GM23338 (cell line): ENCODE measurements around the gene SFI1. TPM values are rescaled to one million over a fixed set of nuclear protein-coding genes. Genes with fewer than 3 reads are reported as not detected.

ENCODE experiments used
- NANOG ChIP-seq: IDR thresholded peaks from 2 replicates; pipeline ENCODE4 v1.6.1; 2016; ENCODE audit warnings: antibody characterized with exemption, borderline replicate concordance
- POLR2AphosphoS5 ChIP-seq: IDR thresholded peaks from 2 replicates; pipeline ENCODE4 v1.6.1; 2016; ENCODE audit warnings: antibody characterized with exemption, low read depth
- microRNA-seq: library from miRNA; unstranded; fragments of <30 nt; microRNA quantifications from one replicate; pipeline ENCODE4, GENCODE V29; 2017
- polyA plus RNA-seq: library from polyadenylated mRNA; unstranded; fragments of >200 nt; fragmentation: Nextera tagmentation; extraction: Ambion mirVana; gene quantifications from 2 replicates; pipeline ENCODE4 v1.2.1, GENCODE V29; 2016
- small RNA-seq: library from RNA; depleted of rRNA; stranded (forward); fragments of <200 nt; gene quantifications from one replicate; pipeline ENCODE3, GENCODE V24; 2014; ENCODE audit warnings: low replicate concordance
- total RNA-seq: library from RNA; depleted of rRNA; stranded (reverse); fragments of >200 nt; shearing (Covaris generic); gene quantifications from 2 replicates; pipeline ENCODE4 v1.2.3, GENCODE V29; 2014; rRNA removed

Gene SFI1
- total and polyA plus RNA-seq, 2 experiments from 2014 or later, result 16.7 to 25.6 TPM

DNA sequence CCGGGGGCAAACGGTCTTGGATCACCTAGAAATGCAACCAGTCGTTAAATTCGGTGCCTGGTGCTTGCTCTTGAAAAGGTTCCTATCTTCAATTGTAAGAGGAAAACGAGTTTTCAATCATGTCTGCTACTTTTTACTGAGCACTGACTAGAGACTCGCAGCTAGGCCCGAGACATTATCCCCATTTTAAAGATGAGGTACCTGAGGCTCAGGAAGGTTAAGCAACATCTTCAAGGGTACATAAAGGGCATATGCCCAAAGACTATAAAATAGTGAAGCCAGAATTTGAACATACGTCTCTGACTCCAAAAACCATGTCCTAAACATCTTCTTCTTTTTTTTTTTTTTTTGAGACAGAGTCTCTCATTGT lies 166.3 kb downstream of the SFI1 start (continued):
- no peak for TF ChIP-seq POLR2AphosphoS5
- no peak for TF ChIP-seq NANOG

Small RNA genes within 50 kb of the gene (microRNA-seq; reads per million reads assigned to microRNA genes)
- not detected for gene MIR7109

Small RNA genes within 50 kb of the gene (small RNA-seq; reads per million reads assigned to genes)
- gene AL096701.2, result not detected
- not detected for gene RNU6-28P

Other genes starting within 250 kb of the SFI1 start
- gene PIK3IP1, start 204.0 kb upstream of the SFI1 start, total RNA-seq, result 1.6 and 2.2 TPM in 2 replicates
- 1.1 and 1.5 TPM in 2 replicates for gene PIK3IP1, start 204.0 kb upstream of the SFI1 start, polyA plus RNA-seq
- gene PATZ1, start 150.2 kb upstream of the SFI1 start, total RNA-seq, result 51.5 and 56.8 TPM in 2 replicates
- gene PATZ1, start 150.2 kb upstream of the SFI1 start, polyA plus RNA-seq, result 22.0 and 23.2 TPM in 2 replicates
- 63.9 and 69.7 TPM in 2 replicates for gene DRG1, start 96.9 kb upstream of the SFI1 start, total RNA-seq
- 78.1 and 87.6 TPM in 2 replicates for gene DRG1, start 96.9 kb upstream of the SFI1 start, polyA plus RNA-seq
- 10.8 and 13.5 TPM in 2 replicates for gene EIF4ENIF1, start 6.7 kb upstream of the SFI1 start, total RNA-seq
- gene EIF4ENIF1, start 6.7 kb upstream of the SFI1 start, polyA plus RNA-seq, result 13.1 and 13.4 TPM in 2 replicates
- gene PISD, start 165.7 kb downstream of the SFI1 start, total RNA-seq, result 51.6 and 54.5 TPM in 2 replicates
- gene PISD, start 165.7 kb downstream of the SFI1 start, polyA plus RNA-seq, result 40.7 and 43.1 TPM in 2 replicates